GM19035 (cell line): Measurements from ENCODE around the gene C11orf68.
A peak's percentile ranks its signal among the peaks of the same experiment; 100 is the strongest.
"Not testable (repeated sequence)": the region's sequence is repeated elsewhere in the genome, so short reads cannot be mapped to it uniquely, and the experiment has no call there.

Source experiments
- ATAC-seq: cut with Tn5 transposase; IDR thresholded peaks from one replicate; pipeline ENCODE4 v1.9.1; 2021; ENCODE audit not compliant: unreplicated experiment

C11orf68 gene

GRCh38 chr11:65915101-65915820 is 3.6 kb downstream of the C11orf68 start:
- no peak for ATAC-seq

GRCh38 chr11:65912845-65913244 is 6.0 kb downstream of the C11orf68 start:
- no peak for ATAC-seq

- ATAC-seq: no peak
Observed at GRCh38 chr11:65911682-65912568, 6.9 kb downstream of the C11orf68 start.

GRCh38 chr11:65907878-65908277 is 11.0 kb downstream of the C11orf68 start:
- no peak for ATAC-seq

- no peak for ATAC-seq
Observed at GRCh38 chr11:65906602-65907001, 12.3 kb downstream of the C11orf68 start.

GRCh38 chr11:65903715-65904114 is 15.1 kb downstream of the C11orf68 start:
- ATAC-seq: no peak

GRCh38 chr11:65903068-65903481 is 15.8 kb downstream of the C11orf68 start:
- ATAC-seq: no peak

- no peak for ATAC-seq
Observed at GRCh38 chr11:65900899-65901180, 18.0 kb downstream of the C11orf68 start.

- ATAC-seq: peak; percentile 86
Observed at GRCh38 chr11:65900125-65900898, 18.6 kb downstream of the C11orf68 start, which contains the start of gene FOSL1. FOSL1 (minus strand) TSS chr11:65900388; CDS start chr11:65900339, 49 bp downstream.

- no peak for ATAC-seq
Observed at GRCh38 chr11:65899356-65900124, 19.3 kb downstream of the C11orf68 start.

- no peak for ATAC-seq
Observed at GRCh38 chr11:65898656-65899355, 20.1 kb downstream of the C11orf68 start.

- ATAC-seq: no peak
Observed at GRCh38 chr11:65897020-65897471, 21.8 kb downstream of the C11orf68 start.

- ATAC-seq: no peak
Observed at GRCh38 chr11:65896034-65896999, 22.5 kb downstream of the C11orf68 start.

- ATAC-seq: no peak
Observed at GRCh38 chr11:65895482-65895981, 23.3 kb downstream of the C11orf68 start.

- ATAC-seq: no peak
Observed at GRCh38 chr11:65894034-65894591, 24.7 kb downstream of the C11orf68 start.

GRCh38 chr11:65892661-65893317 is 26.1 kb downstream of the C11orf68 start:
- no peak for ATAC-seq

- not testable (repeated sequence) for ATAC-seq
Observed at GRCh38 chr11:65892137-65892540, 26.7 kb downstream of the C11orf68 start.
